Forelimb muscle (tissue), 1 donor: Measurements from ENCODE around the gene RNU6-8. TPM values are rescaled to one million over a fixed set of nuclear protein-coding genes. Genes with fewer than 3 reads are reported as not detected.

ENCODE experiments used
- polyA plus RNA-seq: library from polyadenylated mRNA; unstranded; fragments of 120-200 nt; gene quantifications from one replicate; pipeline ENCODE4 v1.2.1, GENCODE V29; 2013; ENCODE audit not compliant: insufficient read length

RNU6-8 gene
- polyA plus RNA-seq, 1 donor: not detected

Other genes with a start within 250 kb of the RNU6-8 start
- 38.6 TPM for gene ARHGAP5, start 126.0 kb downstream of the RNU6-8 start, polyA plus RNA-seq
- gene RNU6-7, start 1.2 kb downstream of the RNU6-8 start, polyA plus RNA-seq: not detected
- gene AKAP6, start 126.0 kb upstream of the RNU6-8 start, polyA plus RNA-seq: 64.6 TPM